ENCODE results near the gene SACS.

The SACS gene

DNA sequence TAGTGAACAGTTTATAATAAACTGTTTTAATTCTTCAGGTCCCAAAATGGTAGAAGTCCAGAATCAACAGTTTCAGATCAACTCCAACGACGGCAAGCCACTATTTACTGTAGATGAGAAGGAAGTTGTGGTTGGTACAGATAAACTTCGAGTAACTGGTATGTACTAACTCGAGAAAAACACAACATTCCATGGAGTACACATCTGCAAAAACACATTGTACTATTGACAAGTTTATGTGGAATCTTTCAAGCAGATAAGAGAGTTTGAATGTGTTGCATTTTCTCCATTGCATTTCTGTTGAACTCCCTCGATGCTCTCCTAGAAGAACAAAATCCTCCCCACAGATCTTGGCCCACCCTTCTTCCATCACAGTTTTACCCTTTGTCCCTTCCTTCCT is 154.2 kb downstream of the SACS start:
- no peak for DNase-seq (ENCODE audit: low spot score)
